ENCODE data around the gene SF3B4. TPM values are rescaled to one million over a fixed set of nuclear protein-coding genes. Genes with fewer than 3 reads are reported as not detected.

SF3B4 gene
- total and polyA plus RNA-seq, 2 of the 8 experiments (the other 6 are each of a cell fraction or from before 2014, with no cell fraction given) = 81.1 to 122 TPM

DNA sequence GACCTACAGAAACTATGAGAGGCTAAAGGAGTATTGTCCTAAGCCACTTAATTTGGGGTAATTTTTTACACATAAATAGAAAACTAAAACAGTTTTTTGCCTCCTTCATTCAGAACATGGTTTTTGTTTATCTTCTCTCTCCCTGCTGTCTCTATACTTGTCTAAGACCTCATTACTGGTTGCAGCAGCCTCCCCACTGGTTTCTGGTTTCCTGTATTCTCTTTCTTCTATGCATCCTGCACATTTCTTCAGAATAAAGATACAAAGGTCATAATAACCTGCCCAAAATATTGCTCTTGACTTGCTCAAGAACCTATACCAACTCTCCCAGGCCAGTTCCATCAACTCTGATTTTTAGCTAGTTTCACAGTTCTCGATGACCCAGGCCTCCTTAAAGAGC is 48.0 kb downstream of the SF3B4 start:
- Histone ChIP-seq H3K27me3 (replicated peaks in 1 of 4; ENCODE audit: control insufficient read depth in 3 of 4, extremely low read depth in 1 of 4, insufficient read depth in 3 of 4, low read length in 3 of 4) (no peaks in the 10 kb centered on the region), H2BK5ac (ENCODE audit: low read depth, low read length) (no peak overlapping the region), H3K4me1 (replicated peaks in 1 of 4; ENCODE audit: control insufficient read depth in 3 of 4, insufficient read depth in 4 of 4, low read length in 3 of 4) (no peaks in the 10 kb centered on the region; a peak in 2 of 7 replicates), H3K4ac (replicated peaks; ENCODE audit: insufficient read length, low read depth, low read length) (no peak overlapping the region), H3K18ac (ENCODE audit: extremely low read depth, low read length) (no peak overlapping the region), H4K8ac (ENCODE audit: extremely low read depth, insufficient read depth, low read length) (no peak overlapping the region), H3K23ac (ENCODE audit: insufficient read length) (no peak overlapping the region), H3K14ac (ENCODE audit: insufficient read length) (no peak overlapping the region), H2AFZ (ENCODE audit: low read length) (no peak overlapping the region), H4K91ac (replicated peaks; ENCODE audit: insufficient read length, low read length) (no peak overlapping the region), H3K56ac (replicated peaks; ENCODE audit: insufficient read length, low read depth, low read length) (no peak overlapping the region), H2BK12ac (ENCODE audit: low read depth, low read length) (no peak overlapping the region), H4K20me1 (replicated peaks in 1 of 2; ENCODE audit: control insufficient read depth in 1 of 2, insufficient read depth in 2 of 2, low read length in 2 of 2) (no peaks in the 10 kb centered on the region), H3K79me2 (ENCODE audit: control insufficient read depth in 1 of 2, insufficient read depth in 2 of 2, low read length in 2 of 2) (0 out of 4 replicates have a peak, but pooled peaks cover 0 to 4% of the 10 kb centered on the region in 2 experiments), H3K9ac (replicated peaks in 1 of 4; ENCODE audit: extremely low read depth in 1 of 4, low read depth in 3 of 4, low read length in 3 of 4) (no peak overlapping the region), H3K23me2 (ENCODE audit: low read depth, low read length) (0 out of 2 replicates have a peak, but pooled peaks cover 2% of the 10 kb centered on the region), H2AK5ac (ENCODE audit: low read depth, low read length) (no peak overlapping the region), H2BK120ac (replicated peaks; ENCODE audit: low read depth, low read length) (no peak overlapping the region), H2BK15ac (ENCODE audit: low read length) (no peak overlapping the region; the same call in 1 of the 2 replicates), H3K9me3 (ENCODE audit: insufficient read depth in 2 of 2, low read depth in 1 of 2, low read length in 1 of 2) (no peaks in the 10 kb centered on the region), H4K5ac (ENCODE audit: insufficient read length, low read depth, low read length) (no peak overlapping the region), H3K36me3 (ENCODE audit: control insufficient read depth in 2 of 4, insufficient read depth in 4 of 4, low read length in 3 of 4) (no peaks in the 10 kb centered on the region), H3K4me3 (ENCODE audit: extremely low read depth in 1 of 4, insufficient read depth in 2 of 4, low read depth in 3 of 4, low read length in 4 of 4) (no peak overlapping the region), H3K4me2 (ENCODE audit: insufficient read depth in 1 of 2, low read depth in 2 of 2, low read length in 2 of 2) (no peak overlapping the region), H3K79me1 (ENCODE audit: low read depth, low read length) (peaks cover 3% of the 10 kb centered on the region; the same call in 1 of the 2 replicates), H3K27ac (ENCODE audit: low read depth, low read length) (no peak overlapping the region), H2BK20ac (ENCODE audit: low read length) (no peak overlapping the region)
- FAIRE-seq (no peak), DNase-seq (ENCODE audit: low read depth in 1 of 2, low spot score in 2 of 2) (no peak)
- ChIA-PET POLR2A (ENCODE audit: partially characterized antibody) (interaction anchor here (0.9 kb wide), 1 partner anchor 8 kb away, joined by 4 read pairs; a partner anchor contains a TSS), CTCF (ENCODE audit: partially characterized antibody) (no interaction called here)
- WGBS, 2 experiments (ENCODE audit: extremely low coverage in 1 of 2, insufficient coverage in 1 of 2, insufficient read length in 1 of 2, insufficient replicate concordance in 2 of 2, low coverage in 1 of 2, low lambda C conversion rate in 2 of 2, missing lambda C conversion rate in 1 of 2) = 87% methylated on average over 1 of the region's 1 CpG; no CpG with 5 or more reads in 1 of the 2 experiments
- TF ChIP-seq KDM5A (IDR thresholded peaks at IDR 0.05; ENCODE audit: low read length) (no peak), BCL11A (IDR thresholded peaks at IDR 0.05; ENCODE audit: low read depth in 2 of 2, low read length in 2 of 2) (no peak), CTBP2 (IDR thresholded peaks at IDR 0.05; ENCODE audit: borderline replicate concordance, insufficient read depth, insufficient read length, low read length) (no peak)

Data from H1 (cell line).